Measurements from ENCODE around the gene ZEB2. TPM values are rescaled to one million over a fixed set of nuclear protein-coding genes. Genes with fewer than 3 reads are reported as not detected.
A peak's percentile ranks its signal among the peaks of the same experiment; 100 is the strongest.

Gene ZEB2
- polyA plus RNA-seq, 2 of the 4 experiments (the other 2 are of a cell fraction), result 4.2 to 7.0 TPM

DNA sequence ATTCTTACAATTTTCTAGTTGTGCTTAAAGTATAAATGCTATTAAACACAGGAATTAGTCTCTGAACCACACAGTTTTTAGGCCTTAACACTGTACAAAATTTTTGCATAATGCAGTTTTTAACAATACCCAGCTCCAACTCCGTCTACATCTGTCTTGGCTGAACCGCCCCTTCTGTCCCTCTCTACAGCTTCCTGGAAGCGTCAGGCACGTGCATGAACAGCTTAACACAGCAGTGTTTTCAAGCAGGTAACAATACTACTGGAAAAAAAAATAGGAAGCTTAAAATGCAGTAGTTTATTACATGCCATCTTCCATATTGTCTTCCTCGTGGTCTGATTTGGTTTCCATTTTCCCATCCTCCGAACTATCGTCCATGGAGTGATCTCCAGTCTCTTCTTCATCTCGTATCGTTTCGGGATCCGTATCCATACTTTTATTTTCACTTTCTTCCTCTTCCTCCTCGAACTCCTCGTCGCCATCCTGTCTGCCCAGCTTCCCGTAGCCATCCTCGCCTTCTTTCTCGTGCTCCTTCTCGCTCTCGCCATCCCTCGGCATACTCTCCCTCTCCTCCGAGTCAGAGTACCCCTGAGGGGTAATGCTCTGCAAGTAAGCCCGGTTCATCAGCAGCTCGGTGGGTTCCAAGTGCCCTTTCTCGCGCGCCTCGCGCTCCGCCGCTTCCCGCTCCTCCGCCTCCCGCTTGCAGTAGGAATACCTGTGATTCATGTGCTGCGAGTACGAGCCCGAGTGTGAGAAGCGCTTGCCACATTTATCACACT, 130.6 kb downstream of the ZEB2 start:
- WGBS (ENCODE audit: missing lambda C conversion rate), result 76% methylated on average over 37 of the region's 37 CpGs
- TF ChIP-seq NPAS2 (CRISPR knock-in tag; IDR thresholded peaks at IDR 0.05; ENCODE audit: borderline replicate concordance) (no peak), MAX (IDR thresholded peaks at IDR 0.05) (peak; percentile 27; the same call in 1 of the 2 replicates), E2F6 (IDR thresholded peaks at IDR 0.05; ENCODE audit: borderline replicate concordance, low read depth) (peak; percentile 60; the same call in 1 of the 2 replicates), ZSCAN20 (CRISPR knock-in tag; IDR thresholded peaks at IDR 0.05) (no peak)
- ChIA-PET POLR2A (no interaction called here), CTCF (interaction anchor here (0.6 kb wide), 2 partner anchors 34 to 426 kb away, joined by 3 read pairs; no protein-coding TSS in a partner anchor)
- H3K4me1 ChIP-seq, result no peaks in the 10 kb centered on the region
- no peaks in the 10 kb centered on the region for H3K9me3 ChIP-seq
- ATAC-seq (peak in 1 of 2 experiments; percentile 37; a peak in 2 of 6 replicates), FAIRE-seq (no peak), DNase-seq (ENCODE audit: low read depth in 1 of 2, low spot score in 1 of 2) (no peak)
- peak overlapping the region; percentile 51 for H3K4me2 ChIP-seq
- peak overlapping the region; percentile 8; the same call in 2 of the 3 replicates for H3K4me3 ChIP-seq
- 0 out of 6 replicates have a peak overlapping the region, but pooled peaks of 1 of the 2 experiments have one; percentile 47 for H3K27ac ChIP-seq

- ATAC-seq (no peak), FAIRE-seq (no peak), DNase-seq (ENCODE audit: low read depth in 1 of 2, low spot score in 1 of 2) (no peak)
- no peaks in the 10 kb centered on the region for H3K4me1 ChIP-seq
- H3K4me2 ChIP-seq, result no peak overlapping the region
- no peak overlapping the region for H3K27ac ChIP-seq
- TF ChIP-seq RCOR1 (IDR thresholded peaks at IDR 0.05; ENCODE audit: low read depth, low read length) (no peak), JUN (IDR thresholded peaks at IDR 0.05) (no peak), ZSCAN20 (CRISPR knock-in tag; IDR thresholded peaks at IDR 0.05) (no peak), CHD2 (IDR thresholded peaks at IDR 0.05; ENCODE audit: low read length, partially characterized antibody) (no peak), BHLHE40 (IDR thresholded peaks at IDR 0.05; ENCODE audit: low read depth, low read length) (no peak), HOXB13 (CRISPR knock-in tag; IDR thresholded peaks at IDR 0.05; ENCODE audit: low read depth) (no peak), REST (IDR thresholded peaks at IDR 0.05) (no peak), SMC3 (IDR thresholded peaks at IDR 0.05) (no peak), SREBF2 (IDR thresholded peaks at IDR 0.05) (no peak)
- no peaks in the 10 kb centered on the region for H3K9me3 ChIP-seq
- CTCF ChIA-PET, result no interaction called here
- 93% methylated on average over 1 of the region's 1 CpG for WGBS (ENCODE audit: missing lambda C conversion rate)
- H3K4me3 ChIP-seq, result no peak overlapping the region
- POLR2A ChIA-PET, result no interaction called here
Measured at GRCh38 chr2:144385381-144385780, 134.5 kb downstream of the ZEB2 start.

- no peak for TF ChIP-seq BHLHE40 (IDR thresholded peaks at IDR 0.05; ENCODE audit: low read depth, low read length)
- TF ChIP-seq RAD21 (conservative IDR thresholded peaks at IDR 0.05 in 1 of 2, IDR thresholded peaks at IDR 0.05 in 1 of 2), result no peak
- no peak for TF ChIP-seq HES2 (IDR thresholded peaks at IDR 0.05)
- no peak for TF ChIP-seq MAX (IDR thresholded peaks at IDR 0.05)
- no peak for TF ChIP-seq MYC (IDR thresholded peaks at IDR 0.05; ENCODE audit: borderline replicate concordance, low read length)
- TF ChIP-seq MAZ (IDR thresholded peaks at IDR 0.05; ENCODE audit: borderline replicate concordance, low read depth, low read length), result no peak
- ChIA-PET POLR2A (no interaction called here), CTCF (no interaction called here)
- no peaks in the 10 kb centered on the region for H3K9me3 ChIP-seq
- DNase-seq (ENCODE audit: low read depth in 1 of 2, low spot score in 1 of 2) (no peak), ATAC-seq (no peak), FAIRE-seq (no peak)
- 89% methylated on average over 4 of the region's 4 CpGs for WGBS (ENCODE audit: missing lambda C conversion rate)
- no peak overlapping the region for H3K27ac ChIP-seq
- H3K4me3 ChIP-seq, result no peak overlapping the region
- H3K4me1 ChIP-seq, result no peaks in the 10 kb centered on the region
- no peak overlapping the region for H3K4me2 ChIP-seq
Measured at GRCh38 chr2:144383571-144384100, 136.3 kb downstream of the ZEB2 start.
